Liver (tissue), 9 donors: ENCODE data around the gene ACKR2. TPM values are rescaled to one million over a fixed set of nuclear protein-coding genes. Genes with fewer than 3 reads are reported as not detected.

Source experiments
- DNase-seq: peaks from one replicate; pipeline ENCODE4 v3.0.0-alpha.2; 2017; ENCODE audit warnings: low spot score
- H3K27ac ChIP-seq, 2 donors: one replicate each; pipeline ENCODE4 v1.7.0; 2013; ENCODE audit warnings: inconsistent platforms in 2 of 2, low read length in 2 of 2, control low read depth in 1 of 2, low read depth in 1 of 2, mild to moderate bottlenecking in 1 of 2
- H3K27me3 ChIP-seq, 4 donors: one replicate each; pipeline versions ENCODE4 v1.6.1 to v1.7.0; 2013; ENCODE audit warnings: low read length in 3 of 4, inconsistent platforms in 1 of 4, mild to moderate bottlenecking in 1 of 4, moderate library complexity in 1 of 4; ENCODE audit not compliant: control insufficient read depth in 4 of 4, insufficient read depth in 4 of 4
- H3K36me3 ChIP-seq, 4 donors: one replicate each; pipeline versions ENCODE4 v1.6.1 to v1.7.0; 2013; ENCODE audit warnings: low read length in 3 of 4, mild to moderate bottlenecking in 3 of 4, low read depth in 1 of 4, moderate library complexity in 1 of 4; ENCODE audit not compliant: control insufficient read depth in 4 of 4, insufficient read depth in 3 of 4
- H3K4me1 ChIP-seq, 4 donors: one replicate each; pipeline versions ENCODE4 v1.6.1 to v1.7.0; 2013; ENCODE audit warnings: low read length in 3 of 4, mild to moderate bottlenecking in 3 of 4, moderate library complexity in 1 of 4; ENCODE audit not compliant: control insufficient read depth in 4 of 4, insufficient read depth in 4 of 4
- H3K4me3 ChIP-seq, 3 donors: one replicate each; pipeline versions ENCODE4 v1.6.1 to v1.7.0; 2013; ENCODE audit warnings: low read length in 3 of 3, control low read depth in 1 of 3, low read depth in 1 of 3, mild to moderate bottlenecking in 1 of 3
- H3K9ac ChIP-seq, 2 donors: one replicate each; pipeline ENCODE4 v1.7.0; 2013; ENCODE audit warnings: low read length in 2 of 2, mild to moderate bottlenecking in 2 of 2, moderate library complexity in 2 of 2, control low read depth in 1 of 2, low read depth in 1 of 2
- H3K9me3 ChIP-seq, 4 donors: one replicate each; pipeline versions ENCODE4 v1.6.1 to v1.7.0; 2013; ENCODE audit warnings: low read length in 3 of 4; ENCODE audit not compliant: control insufficient read depth in 4 of 4
- EGR1 ChIP-seq, 2 donors: IDR thresholded peaks; 2 replicates each; pipeline ENCODE4 v1.6.1; 2016 to 2018; ENCODE audit warnings: antibody characterized with exemption in 2 of 2, low read depth in 2 of 2
- FOXA1 ChIP-seq: IDR thresholded peaks from 2 replicates; pipeline ENCODE4 v1.6.1; 2016; ENCODE audit warnings: antibody characterized with exemption
- FOXA2 ChIP-seq: IDR thresholded peaks from 2 replicates; pipeline ENCODE4 v1.6.1; 2016; ENCODE audit warnings: antibody characterized with exemption
- GABPA ChIP-seq, 2 donors: IDR thresholded peaks in 1 of 2; conservative IDR thresholded peaks in 1 of 2; 2 replicates each; pipeline ENCODE4 v1.6.1; 2016; ENCODE audit warnings: antibody characterized with exemption in 2 of 2, mild to moderate bottlenecking in 1 of 2, moderate library complexity in 1 of 2
- HNF4A ChIP-seq, 2 donors: conservative IDR thresholded peaks; 2 replicates each; pipeline ENCODE4 v1.6.1; 2016; ENCODE audit warnings: antibody characterized with exemption in 2 of 2, mild to moderate bottlenecking in 2 of 2
- HNF4G ChIP-seq: IDR thresholded peaks from 2 replicates; pipeline ENCODE4 v1.6.1; 2016; ENCODE audit warnings: antibody characterized with exemption
- JUND ChIP-seq, 2 donors: IDR thresholded peaks; 2 replicates each; pipeline ENCODE4 v1.6.1; 2016; ENCODE audit warnings: antibody characterized with exemption in 2 of 2
- NR2F2 ChIP-seq: IDR thresholded peaks from 2 replicates; pipeline ENCODE4 v1.6.1; 2016; ENCODE audit warnings: antibody characterized with exemption
- RAD21 ChIP-seq, 2 donors: IDR thresholded peaks; 2 replicates each; pipeline ENCODE4 v1.6.1; 2016; ENCODE audit warnings: antibody characterized with exemption in 2 of 2, mild to moderate bottlenecking in 2 of 2
- RXRA ChIP-seq, 2 donors: IDR thresholded peaks; 2 replicates each; pipeline ENCODE4 v1.6.1; 2017 to 2018; ENCODE audit warnings: antibody characterized with exemption in 2 of 2, mild to moderate bottlenecking in 1 of 2
- SP1 ChIP-seq: IDR thresholded peaks from 2 replicates; pipeline ENCODE4 v1.6.1; 2018; ENCODE audit warnings: antibody characterized with exemption, mild to moderate bottlenecking
- TAF1 ChIP-seq: conservative IDR thresholded peaks from 2 replicates; pipeline ENCODE4 v1.6.1; 2016; ENCODE audit warnings: antibody characterized with exemption, mild to moderate bottlenecking
- YY1 ChIP-seq: IDR thresholded peaks from 2 replicates; pipeline ENCODE4 v1.6.1; 2016; ENCODE audit warnings: antibody characterized with exemption, mild to moderate bottlenecking
- WGBS: extraction: QIAGEN DNeasy Blood & Tissue Kit; methylation state at CpG from one replicate; pipeline ENCODE4 v1.1.7; 2013; 5-methylcytosine and 5-hydroxymethylcytosine counted together
- polyA plus RNA-seq, 2 donors: library from polyadenylated mRNA; stranded (reverse) in 1 of 2; unstranded in 1 of 2; fragments of 200-250 nt in 1 of 2; fragments of >200 nt in 1 of 2; fragmentation: Nextera tagmentation in 1 of 2; extraction: Ambion mirVana in 1 of 2; gene quantifications; one replicate each; pipeline versions ENCODE4 v1.2.1 to v1.2.3, GENCODE V29; 2013 to 2015
- total RNA-seq, 2 donors: library from RNA; depleted of rRNA; stranded (reverse); fragments of >200 nt; gene quantifications; one replicate each; pipeline ENCODE4 v1.2.3, GENCODE V29; 2014
- TF ChIP-seq, protein P1 (sequence below): fragments of 150-350 bp; IDR thresholded peaks from 2 replicates; pipeline ENCODE4 v1.5.1; 2017; ENCODE audit warnings: improper control_type of control experiment, low read depth, low read length; ENCODE audit not compliant: missing input control
- TF ChIP-seq, protein P2 (sequence below): IDR thresholded peaks from 2 replicates; pipeline ENCODE4 v1.6.1; 2016; ENCODE audit warnings: antibody characterized with exemption
- TF ChIP-seq, protein P3 (sequence below): IDR thresholded peaks from 2 replicates; pipeline ENCODE4 v1.6.1; 2016; ENCODE audit warnings: antibody characterized with exemption, mild to moderate bottlenecking
- TF ChIP-seq, protein P4 (sequence below): IDR thresholded peaks from 2 replicates; pipeline ENCODE4 v1.6.1; 2016; ENCODE audit warnings: antibody characterized with exemption
- TF ChIP-seq, protein P5 (sequence below): IDR thresholded peaks from 2 replicates; pipeline ENCODE4 v1.6.1; 2016; ENCODE audit warnings: antibody characterized with exemption
- donor health status: healthy.
- donor health status: healthy.
- donor health status: healthy.
- donor health status: healthy.
- donor health status: healthy.

Gene ACKR2
- total and polyA plus RNA-seq, 4 donors: 7.3 to 19.3 (median 10.8) TPM

DNA sequence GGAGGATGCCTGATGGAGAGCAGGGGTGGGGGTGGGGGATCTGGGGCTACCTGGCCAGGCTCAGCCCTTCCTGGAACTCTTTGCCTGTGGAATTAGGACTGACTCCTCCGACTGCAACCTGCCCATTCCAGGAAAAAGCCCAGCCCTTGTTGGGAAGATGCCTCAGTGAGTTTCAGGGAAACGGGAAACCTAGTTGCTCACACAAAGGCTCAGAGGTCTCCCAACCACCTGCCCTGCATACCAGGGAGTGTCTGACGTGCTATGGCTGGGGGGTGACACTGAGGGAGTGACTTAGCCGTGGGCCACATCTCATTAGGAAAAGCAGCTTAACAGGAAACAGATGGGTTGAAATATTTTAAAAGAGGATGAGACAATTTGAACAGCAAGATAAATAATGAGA, 38.5 kb downstream of the ACKR2 start:
- 43% methylated on average over 4 of the region's 4 CpGs for WGBS
- peaks cover 21 to 42% (median 33%) of the 10 kb centered on the region in 4 donors for H3K4me1 ChIP-seq
- TF ChIP-seq FOXA1: no peak
- TF ChIP-seq, protein P1, sequence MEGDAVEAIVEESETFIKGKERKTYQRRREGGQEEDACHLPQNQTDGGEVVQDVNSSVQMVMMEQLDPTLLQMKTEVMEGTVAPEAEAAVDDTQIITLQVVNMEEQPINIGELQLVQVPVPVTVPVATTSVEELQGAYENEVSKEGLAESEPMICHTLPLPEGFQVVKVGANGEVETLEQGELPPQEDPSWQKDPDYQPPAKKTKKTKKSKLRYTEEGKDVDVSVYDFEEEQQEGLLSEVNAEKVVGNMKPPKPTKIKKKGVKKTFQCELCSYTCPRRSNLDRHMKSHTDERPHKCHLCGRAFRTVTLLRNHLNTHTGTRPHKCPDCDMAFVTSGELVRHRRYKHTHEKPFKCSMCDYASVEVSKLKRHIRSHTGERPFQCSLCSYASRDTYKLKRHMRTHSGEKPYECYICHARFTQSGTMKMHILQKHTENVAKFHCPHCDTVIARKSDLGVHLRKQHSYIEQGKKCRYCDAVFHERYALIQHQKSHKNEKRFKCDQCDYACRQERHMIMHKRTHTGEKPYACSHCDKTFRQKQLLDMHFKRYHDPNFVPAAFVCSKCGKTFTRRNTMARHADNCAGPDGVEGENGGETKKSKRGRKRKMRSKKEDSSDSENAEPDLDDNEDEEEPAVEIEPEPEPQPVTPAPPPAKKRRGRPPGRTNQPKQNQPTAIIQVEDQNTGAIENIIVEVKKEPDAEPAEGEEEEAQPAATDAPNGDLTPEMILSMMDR: no peak
- peak; percentile 69 to 70 for TF ChIP-seq HNF4A (conservative IDR thresholded peaks at IDR 0.05)
- no peak for TF ChIP-seq GABPA (IDR thresholded peaks at IDR 0.05 in 1 of 2, conservative IDR thresholded peaks at IDR 0.05 in 1 of 2)
- peak; percentile 30 for TF ChIP-seq FOXA2
- peak in 1 of 2 donors; percentile 17 for TF ChIP-seq RAD21 (IDR thresholded peaks at IDR 0.05)
- no peak for TF ChIP-seq NR2F2
- TF ChIP-seq, protein P2, sequence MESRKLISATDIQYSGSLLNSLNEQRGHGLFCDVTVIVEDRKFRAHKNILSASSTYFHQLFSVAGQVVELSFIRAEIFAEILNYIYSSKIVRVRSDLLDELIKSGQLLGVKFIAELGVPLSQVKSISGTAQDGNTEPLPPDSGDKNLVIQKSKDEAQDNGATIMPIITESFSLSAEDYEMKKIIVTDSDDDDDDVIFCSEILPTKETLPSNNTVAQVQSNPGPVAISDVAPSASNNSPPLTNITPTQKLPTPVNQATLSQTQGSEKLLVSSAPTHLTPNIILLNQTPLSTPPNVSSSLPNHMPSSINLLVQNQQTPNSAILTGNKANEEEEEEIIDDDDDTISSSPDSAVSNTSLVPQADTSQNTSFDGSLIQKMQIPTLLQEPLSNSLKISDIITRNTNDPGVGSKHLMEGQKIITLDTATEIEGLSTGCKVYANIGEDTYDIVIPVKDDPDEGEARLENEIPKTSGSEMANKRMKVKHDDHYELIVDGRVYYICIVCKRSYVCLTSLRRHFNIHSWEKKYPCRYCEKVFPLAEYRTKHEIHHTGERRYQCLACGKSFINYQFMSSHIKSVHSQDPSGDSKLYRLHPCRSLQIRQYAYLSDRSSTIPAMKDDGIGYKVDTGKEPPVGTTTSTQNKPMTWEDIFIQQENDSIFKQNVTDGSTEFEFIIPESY: no peak
- TF ChIP-seq, protein P3, sequence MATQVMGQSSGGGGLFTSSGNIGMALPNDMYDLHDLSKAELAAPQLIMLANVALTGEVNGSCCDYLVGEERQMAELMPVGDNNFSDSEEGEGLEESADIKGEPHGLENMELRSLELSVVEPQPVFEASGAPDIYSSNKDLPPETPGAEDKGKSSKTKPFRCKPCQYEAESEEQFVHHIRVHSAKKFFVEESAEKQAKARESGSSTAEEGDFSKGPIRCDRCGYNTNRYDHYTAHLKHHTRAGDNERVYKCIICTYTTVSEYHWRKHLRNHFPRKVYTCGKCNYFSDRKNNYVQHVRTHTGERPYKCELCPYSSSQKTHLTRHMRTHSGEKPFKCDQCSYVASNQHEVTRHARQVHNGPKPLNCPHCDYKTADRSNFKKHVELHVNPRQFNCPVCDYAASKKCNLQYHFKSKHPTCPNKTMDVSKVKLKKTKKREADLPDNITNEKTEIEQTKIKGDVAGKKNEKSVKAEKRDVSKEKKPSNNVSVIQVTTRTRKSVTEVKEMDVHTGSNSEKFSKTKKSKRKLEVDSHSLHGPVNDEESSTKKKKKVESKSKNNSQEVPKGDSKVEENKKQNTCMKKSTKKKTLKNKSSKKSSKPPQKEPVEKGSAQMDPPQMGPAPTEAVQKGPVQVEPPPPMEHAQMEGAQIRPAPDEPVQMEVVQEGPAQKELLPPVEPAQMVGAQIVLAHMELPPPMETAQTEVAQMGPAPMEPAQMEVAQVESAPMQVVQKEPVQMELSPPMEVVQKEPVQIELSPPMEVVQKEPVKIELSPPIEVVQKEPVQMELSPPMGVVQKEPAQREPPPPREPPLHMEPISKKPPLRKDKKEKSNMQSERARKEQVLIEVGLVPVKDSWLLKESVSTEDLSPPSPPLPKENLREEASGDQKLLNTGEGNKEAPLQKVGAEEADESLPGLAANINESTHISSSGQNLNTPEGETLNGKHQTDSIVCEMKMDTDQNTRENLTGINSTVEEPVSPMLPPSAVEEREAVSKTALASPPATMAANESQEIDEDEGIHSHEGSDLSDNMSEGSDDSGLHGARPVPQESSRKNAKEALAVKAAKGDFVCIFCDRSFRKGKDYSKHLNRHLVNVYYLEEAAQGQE: no peak
- TF ChIP-seq, protein P4, sequence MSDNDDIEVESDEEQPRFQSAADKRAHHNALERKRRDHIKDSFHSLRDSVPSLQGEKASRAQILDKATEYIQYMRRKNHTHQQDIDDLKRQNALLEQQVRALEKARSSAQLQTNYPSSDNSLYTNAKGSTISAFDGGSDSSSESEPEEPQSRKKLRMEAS: peak; percentile 36
- TF ChIP-seq RXRA (IDR thresholded peaks at IDR 0.05): peak; percentile 70 to 71
- peak; percentile 80 for TF ChIP-seq SP1
- peak in 1 of 2 donors; percentile 69 for TF ChIP-seq JUND (IDR thresholded peaks at IDR 0.05)
- TF ChIP-seq TAF1: no peak
- TF ChIP-seq YY1: no peak
- TF ChIP-seq HNF4G: no peak
- TF ChIP-seq, protein P5, sequence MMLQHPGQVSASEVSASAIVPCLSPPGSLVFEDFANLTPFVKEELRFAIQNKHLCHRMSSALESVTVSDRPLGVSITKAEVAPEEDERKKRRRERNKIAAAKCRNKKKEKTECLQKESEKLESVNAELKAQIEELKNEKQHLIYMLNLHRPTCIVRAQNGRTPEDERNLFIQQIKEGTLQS: no peak
- no peak for TF ChIP-seq EGR1 (IDR thresholded peaks at IDR 0.05; ENCODE audit: low read depth in 2 of 2)

More for the DNA sequence above, 38.5 kb downstream of the ACKR2 start:
- Histone ChIP-seq H3K4me3 (no peak overlapping the region), H3K9me3 (no peaks in the 10 kb centered on the region), H3K27me3 (no peaks in the 10 kb centered on the region), H3K9ac (no peak overlapping the region), H3K36me3 (no peaks in the 10 kb centered on the region), H3K27ac (peak overlapping the region; percentile 49 to 63)
- peak; percentile 38 for DNase-seq
